ENCODE measurements around the gene ZNG1A. TPM values are rescaled to one million over a fixed set of nuclear protein-coding genes. Genes with fewer than 3 reads are reported as not detected.
"Not testable (repeated sequence)": the region's sequence is repeated elsewhere in the genome, so short reads cannot be mapped to it uniquely, and the experiment has no call there.

ZNG1A gene
- total RNA-seq, 2 donors from 2014 or later: 33.7 to 64.6 TPM

- peaks cover 32% of the 10 kb centered on the region for H3K4me1 ChIP-seq
- ATAC-seq: no peak
- intact Hi-C loops (cut with DNase I): no loop called here
- no peaks in the 10 kb centered on the region for H3K9me3 ChIP-seq
- 14 to 20% methylated on average over 5 of the region's 5 CpGs for WGBS, 2 donors
- peak in 3 of 4 donors; percentile 53 to 81 (median 72) for DNase-seq
- H3K27ac ChIP-seq: peak overlapping the region; percentile 42 to 85 (median 58)
- no peak overlapping the region for H3K4me3 ChIP-seq
- TF ChIP-seq POLR2A (IDR thresholded peaks at IDR 0.05) (no peak), CTCF (IDR thresholded peaks at IDR 0.05) (no peak)
- H3K36me3 ChIP-seq (replicated peaks in 1 of 2; ENCODE audit: insufficient read depth in 1 of 2, low read depth in 2 of 2): no peaks in the 10 kb centered on the region
- no peaks in the 10 kb centered on the region for H3K27me3 ChIP-seq
Observed at GRCh38 chr9:211557-211956, 32.7 kb upstream of the ZNG1A start.

GRCh38 chr9:211036-211435, 32.2 kb upstream of the ZNG1A start:
- Histone ChIP-seq H3K4me3 (no peak overlapping the region), H3K4me1 (peaks cover 27% of the 10 kb centered on the region), H3K9me3 (no peaks in the 10 kb centered on the region), H3K27ac (peak overlapping the region; percentile 37 to 85 (median 49)), H3K36me3 (replicated peaks in 1 of 2; ENCODE audit: insufficient read depth in 1 of 2, low read depth in 2 of 2) (no peaks in the 10 kb centered on the region), H3K27me3 (no peaks in the 10 kb centered on the region)
- TF ChIP-seq CTCF (IDR thresholded peaks at IDR 0.05) (no peak), POLR2A (IDR thresholded peaks at IDR 0.05) (no peak)
- DNase-seq (no peak), ATAC-seq (no peak)
- WGBS, 2 donors: 84 to 87% methylated on average over 7 of the region's 7 CpGs
- intact Hi-C loops (cut with DNase I): no loop called here

- no peak overlapping the region for H3K27ac ChIP-seq
- TF ChIP-seq CTCF (IDR thresholded peaks at IDR 0.05): no peak
- no peak for TF ChIP-seq POLR2A (IDR thresholded peaks at IDR 0.05)
- WGBS, 2 donors: 77 to 88% methylated on average over 14 of the region's 14 CpGs
- no peak overlapping the region for H3K4me3 ChIP-seq
- no peaks in the 10 kb centered on the region for H3K9me3 ChIP-seq
- no peak for DNase-seq
- peaks cover 20% of the 10 kb centered on the region for H3K4me1 ChIP-seq
- no peak for ATAC-seq
- H3K36me3 ChIP-seq (replicated peaks in 1 of 2; ENCODE audit: insufficient read depth in 1 of 2, low read depth in 2 of 2): no peaks in the 10 kb centered on the region
- intact Hi-C loops (cut with DNase I): no loop called here
- H3K27me3 ChIP-seq: no peaks in the 10 kb centered on the region
Observed at GRCh38 chr9:209143-209758, 30.4 kb upstream of the ZNG1A start.

GRCh38 chr9:206481-206880, 27.6 kb upstream of the ZNG1A start:
- no peak for DNase-seq
- Histone ChIP-seq H3K4me1 (peaks cover 7% of the 10 kb centered on the region), H3K9me3 (no peaks in the 10 kb centered on the region), H3K27ac (no peak overlapping the region), H3K4me3 (no peak overlapping the region), H3K36me3 (replicated peaks in 1 of 2; ENCODE audit: insufficient read depth in 1 of 2, low read depth in 2 of 2) (no peaks in the 10 kb centered on the region), H3K27me3 (no peaks in the 10 kb centered on the region)
- ATAC-seq: no peak
- 70 to 74% methylated on average over 1 of the region's 1 CpG for WGBS, 2 donors
- intact Hi-C loops (cut with DNase I): no loop called here
- TF ChIP-seq CTCF (IDR thresholded peaks at IDR 0.05) (no peak), POLR2A (IDR thresholded peaks at IDR 0.05) (no peak)

- H3K4me3 ChIP-seq; H3K36me3 ChIP-seq (replicated peaks in 1 of 2; ENCODE audit: insufficient read depth in 1 of 2, low read depth in 2 of 2); ATAC-seq; DNase-seq; intact Hi-C loops (cut with DNase I); H3K9me3 ChIP-seq; H3K27ac ChIP-seq; H3K27me3 ChIP-seq; H3K4me1 ChIP-seq: not testable (repeated sequence)
- WGBS, 2 donors: 30% methylated on average over 1 of the region's 1 CpG; no CpG with 5 or more reads in 1 of the 2 donors
Observed at GRCh38 chr9:199601-200000, 20.7 kb upstream of the ZNG1A start.

DNA sequence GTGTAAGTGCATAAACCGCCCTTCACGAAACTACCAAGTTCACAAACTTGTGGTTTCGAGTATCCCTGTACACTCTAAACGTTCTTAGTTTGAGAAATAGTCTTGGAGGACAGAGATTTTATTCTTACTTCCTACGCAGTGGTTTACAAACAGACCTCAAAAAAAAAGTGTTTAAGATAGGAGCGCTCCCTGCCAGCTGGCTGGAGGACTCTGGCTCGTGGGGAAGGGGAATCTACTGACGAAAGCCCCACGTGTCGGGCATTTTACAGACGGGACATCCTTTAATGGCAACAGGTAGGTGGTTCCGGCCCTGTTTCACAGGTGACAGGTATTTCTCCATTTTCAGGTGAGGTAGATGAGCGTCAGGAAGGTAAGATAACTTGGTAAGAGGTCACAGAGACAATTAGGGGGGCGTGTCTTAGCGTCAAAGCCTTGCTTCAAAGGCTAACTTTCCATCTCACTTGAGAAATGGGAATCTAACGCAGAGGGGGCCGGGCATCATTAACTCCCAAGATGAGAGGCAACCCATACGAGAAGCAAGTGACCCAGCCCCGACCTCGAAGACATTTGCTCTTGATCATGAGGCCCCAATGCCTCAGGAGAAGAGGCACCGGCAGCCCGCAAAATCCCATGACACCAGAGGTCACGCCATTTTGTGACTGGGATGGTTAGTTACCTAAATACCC, 573 bp downstream of the ZNG1A start:
- peak overlapping the region in 3 of 4 donors; percentile 46 to 73 (median 65) for H3K27ac ChIP-seq
- H3K36me3 ChIP-seq (replicated peaks in 1 of 2; ENCODE audit: insufficient read depth in 1 of 2, low read depth in 2 of 2); intact Hi-C loops (cut with DNase I); H3K9me3 ChIP-seq; H3K27me3 ChIP-seq; ATAC-seq; H3K4me1 ChIP-seq; H3K4me3 ChIP-seq: not testable (repeated sequence)
- WGBS, 2 donors: 2 to 4% methylated on average over 16 to 17 of the region's 23 CpGs
- DNase-seq: peak; percentile 13 to 37 (median 24)

- H3K9me3 ChIP-seq; DNase-seq; H3K27ac ChIP-seq; H3K4me1 ChIP-seq; H3K4me3 ChIP-seq; H3K27me3 ChIP-seq; H3K36me3 ChIP-seq (replicated peaks in 1 of 2; ENCODE audit: insufficient read depth in 1 of 2, low read depth in 2 of 2); ATAC-seq; intact Hi-C loops (cut with DNase I): not testable (repeated sequence)
- no CpG with 5 or more reads among the region's 3 CpGs for WGBS, 2 donors
Observed at GRCh38 chr9:169757-170156, 9.1 kb downstream of the ZNG1A start.

DNA sequence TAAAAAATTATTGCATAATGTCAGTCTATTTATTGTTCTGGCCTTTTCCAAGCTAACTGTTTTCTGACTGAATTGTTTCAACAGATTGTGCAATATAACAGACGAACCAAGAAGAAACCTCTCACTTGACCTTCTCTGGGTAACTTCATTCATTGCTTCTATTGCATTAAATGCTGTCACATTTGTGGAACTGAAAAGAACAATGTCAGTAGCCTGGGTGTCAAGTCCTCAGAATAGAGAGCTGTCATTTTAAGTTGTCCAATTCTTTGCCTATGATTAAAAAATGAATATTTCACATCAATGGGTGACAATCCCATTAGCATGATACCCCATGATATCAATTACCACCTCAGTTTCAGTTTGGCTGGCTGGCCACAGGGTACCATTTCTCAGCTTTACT, 19.0 kb downstream of the ZNG1A start:
- DNase-seq; ATAC-seq; H3K27me3 ChIP-seq; H3K27ac ChIP-seq; intact Hi-C loops (cut with DNase I); H3K4me3 ChIP-seq; H3K9me3 ChIP-seq; H3K36me3 ChIP-seq (replicated peaks in 1 of 2; ENCODE audit: insufficient read depth in 1 of 2, low read depth in 2 of 2); H3K4me1 ChIP-seq: not testable (repeated sequence)
- 29 to 43% methylated on average over 1 of the region's 1 CpG for WGBS, 2 donors

All from body of pancreas (tissue), 4 donors.